Neural progenitor cell (in vitro differentiated cells): ENCODE data around the gene CYBB.

ENCODE experiments used
- EZH2 ChIP-seq: fragments of 200-600 bp; sonication (generic); IDR thresholded peaks from 2 replicates; pipeline ENCODE4 v1.6.1; 2017; ENCODE audit warnings: antibody characterized with exemption, mild to moderate bottlenecking, moderate library complexity
- EZH2phosphoT487 ChIP-seq: fragments of 200-600 bp; sonication (generic); IDR thresholded peaks from 2 replicates; pipeline ENCODE4 v1.6.1; 2017; ENCODE audit warnings: antibody characterized with exemption
- TF ChIP-seq, protein P1 (sequence below): fragments of 200-600 bp; sonication (generic); IDR thresholded peaks from 2 replicates; pipeline ENCODE4 v1.5.1; 2017; ENCODE audit warnings: antibody characterized with exemption, mild to moderate bottlenecking

DNA sequence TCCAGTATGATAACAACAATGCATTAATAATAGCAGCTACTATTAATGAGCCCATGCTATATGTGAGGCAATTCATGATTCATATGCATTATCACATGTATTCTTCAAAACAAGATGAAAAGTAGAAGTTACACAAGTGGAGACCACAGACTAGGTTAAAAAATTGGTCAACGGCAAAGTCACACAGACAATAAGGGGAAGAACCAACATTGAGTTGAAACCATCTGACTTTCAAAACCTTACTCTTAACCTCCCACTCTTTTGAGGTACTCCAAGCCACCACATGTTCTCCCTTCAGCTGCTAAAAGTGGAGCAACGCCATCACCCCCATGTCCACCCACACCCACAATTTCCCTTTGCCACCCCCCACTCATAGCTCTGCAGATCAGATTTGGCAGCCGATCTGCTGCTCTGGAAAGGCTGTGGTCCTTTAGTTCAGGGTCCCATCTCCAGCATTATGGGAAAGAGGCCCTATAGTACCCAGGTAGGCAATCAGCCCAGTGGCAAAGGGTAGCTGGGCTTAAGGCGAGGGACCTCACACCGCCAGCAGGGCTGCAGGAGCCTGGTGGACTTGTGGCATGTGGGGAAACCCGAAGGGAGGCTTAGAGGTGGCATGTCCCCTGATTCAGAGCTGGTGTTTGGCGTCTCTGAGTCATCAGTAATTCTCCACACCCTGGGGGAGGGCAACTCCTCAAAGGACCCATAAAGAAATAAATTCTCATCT lies 33.5 kb upstream of the CYBB start:
- TF ChIP-seq, protein P1, sequence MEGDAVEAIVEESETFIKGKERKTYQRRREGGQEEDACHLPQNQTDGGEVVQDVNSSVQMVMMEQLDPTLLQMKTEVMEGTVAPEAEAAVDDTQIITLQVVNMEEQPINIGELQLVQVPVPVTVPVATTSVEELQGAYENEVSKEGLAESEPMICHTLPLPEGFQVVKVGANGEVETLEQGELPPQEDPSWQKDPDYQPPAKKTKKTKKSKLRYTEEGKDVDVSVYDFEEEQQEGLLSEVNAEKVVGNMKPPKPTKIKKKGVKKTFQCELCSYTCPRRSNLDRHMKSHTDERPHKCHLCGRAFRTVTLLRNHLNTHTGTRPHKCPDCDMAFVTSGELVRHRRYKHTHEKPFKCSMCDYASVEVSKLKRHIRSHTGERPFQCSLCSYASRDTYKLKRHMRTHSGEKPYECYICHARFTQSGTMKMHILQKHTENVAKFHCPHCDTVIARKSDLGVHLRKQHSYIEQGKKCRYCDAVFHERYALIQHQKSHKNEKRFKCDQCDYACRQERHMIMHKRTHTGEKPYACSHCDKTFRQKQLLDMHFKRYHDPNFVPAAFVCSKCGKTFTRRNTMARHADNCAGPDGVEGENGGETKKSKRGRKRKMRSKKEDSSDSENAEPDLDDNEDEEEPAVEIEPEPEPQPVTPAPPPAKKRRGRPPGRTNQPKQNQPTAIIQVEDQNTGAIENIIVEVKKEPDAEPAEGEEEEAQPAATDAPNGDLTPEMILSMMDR: no peak
- no peak for TF ChIP-seq EZH2
- no peak for TF ChIP-seq EZH2phosphoT487
